ENCODE measurements around the gene STXBP3. TPM values are rescaled to one million over a fixed set of nuclear protein-coding genes. Genes with fewer than 3 reads are reported as not detected.

STXBP3 gene
- total RNA-seq, 1 experiment from 2014 or later, result 34.1 TPM

DNA sequence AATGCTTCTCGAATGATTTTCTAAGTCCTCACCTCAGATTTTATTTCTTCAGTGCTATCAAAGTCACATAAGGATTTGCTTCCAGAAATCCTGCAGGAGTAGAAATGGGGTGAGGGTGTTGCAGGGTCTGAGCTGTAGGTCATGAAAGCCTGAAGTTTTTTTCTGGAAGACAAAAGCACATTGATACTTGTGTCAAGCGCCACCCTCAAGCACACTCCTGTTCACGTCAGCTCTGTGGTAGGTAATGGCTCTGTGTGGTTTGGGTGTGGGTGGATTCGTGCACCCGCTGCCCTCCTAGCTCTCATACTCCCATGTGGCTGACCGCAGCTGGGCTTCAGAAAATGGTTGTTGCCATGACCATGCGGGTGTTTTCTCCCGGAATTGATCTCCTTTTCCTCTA lies 70.5 kb downstream of the STXBP3 start:
- Mint-ChIP-seq H3K9me3 (no peaks in the 10 kb centered on the region; a peak in 1 of 5 replicates), H3K4me1 (peaks cover 31 to 33% of the 10 kb centered on the region in 2 experiments), H3K36me3 (ENCODE audit: insufficient read depth in 1 of 3, low read depth in 3 of 3) (0 out of 7 replicates have a peak, but pooled peaks cover 0 to 3% (median 0%) of the 10 kb centered on the region in 3 experiments), H3K27ac (peak overlapping the region; percentile 74 to 82 (median 77); a peak in 6 of 7 replicates), H3K27me3 (ENCODE audit: low read depth) (no peaks in the 10 kb centered on the region), H3K4me3 (no peak overlapping the region)
- Histone ChIP-seq H2BK20ac (ENCODE audit: low read depth, low read length, poor library complexity, severe bottlenecking) (no peak overlapping the region), H3K56ac (ENCODE audit: insufficient read length, low read depth, low read length) (no peak overlapping the region), H2BK12ac (ENCODE audit: insufficient read length, low read depth, low read length) (peak overlapping the region; percentile 40), H4K91ac (ENCODE audit: insufficient read length, low read depth, low read length) (no peak overlapping the region), H2AFZ (ENCODE audit: low read length) (peak overlapping the region; percentile 83), H2AK5ac (ENCODE audit: insufficient read length, low read length) (no peak overlapping the region), H3K79me1 (ENCODE audit: insufficient read depth, low read depth, low read length, poor library complexity, severe bottlenecking) (no peaks in the 10 kb centered on the region), H3K27ac (ENCODE audit: insufficient read length, low read depth, low read length) (peak overlapping the region; percentile 29), H3K9me3 (ENCODE audit: control insufficient read depth, low read depth, low read length) (no peaks in the 10 kb centered on the region), H4K8ac (replicated peaks; ENCODE audit: insufficient read length, low read depth, low read length) (no peak overlapping the region), H3K4ac (ENCODE audit: low read depth, low read length) (no peak overlapping the region), H3K14ac (ENCODE audit: insufficient read depth, low read length) (peak overlapping the region; percentile 59), H2BK5ac (ENCODE audit: insufficient read length, low read length) (no peak overlapping the region), H3K9ac (ENCODE audit: extremely low read depth, insufficient read length, low read length) (no peak overlapping the region), H3K4me2 (ENCODE audit: insufficient read depth, insufficient read length, low read length) (no peak overlapping the region), H3K18ac (ENCODE audit: insufficient read length, low read depth, low read length) (peak overlapping the region; percentile 79), H3K27me3 (ENCODE audit: insufficient read depth, low read length) (no peaks in the 10 kb centered on the region), H3K23me2 (ENCODE audit: insufficient read length, low read depth, low read length, poor library complexity, severe bottlenecking) (no peaks in the 10 kb centered on the region), H3K4me1 (ENCODE audit: insufficient read depth, low read length) (no peaks in the 10 kb centered on the region; the same call in 1 of the 2 replicates), H4K5ac (ENCODE audit: insufficient read length, low read depth, low read length) (no peak overlapping the region), H3K79me2 (ENCODE audit: insufficient read depth, low read length) (no peaks in the 10 kb centered on the region), H2BK120ac (ENCODE audit: low read depth, low read length, poor library complexity, severe bottlenecking) (no peak overlapping the region), H2BK15ac (ENCODE audit: low read depth, low read length) (no peak overlapping the region), H3K23ac (ENCODE audit: insufficient read length, low read depth, low read length) (no peak overlapping the region), H3T11ph (ENCODE audit: low read length) (peak overlapping the region; percentile 86), H4K20me1 (ENCODE audit: control insufficient read depth, insufficient read depth, insufficient read length) (no peaks in the 10 kb centered on the region)
- TF ChIP-seq, protein P1, sequence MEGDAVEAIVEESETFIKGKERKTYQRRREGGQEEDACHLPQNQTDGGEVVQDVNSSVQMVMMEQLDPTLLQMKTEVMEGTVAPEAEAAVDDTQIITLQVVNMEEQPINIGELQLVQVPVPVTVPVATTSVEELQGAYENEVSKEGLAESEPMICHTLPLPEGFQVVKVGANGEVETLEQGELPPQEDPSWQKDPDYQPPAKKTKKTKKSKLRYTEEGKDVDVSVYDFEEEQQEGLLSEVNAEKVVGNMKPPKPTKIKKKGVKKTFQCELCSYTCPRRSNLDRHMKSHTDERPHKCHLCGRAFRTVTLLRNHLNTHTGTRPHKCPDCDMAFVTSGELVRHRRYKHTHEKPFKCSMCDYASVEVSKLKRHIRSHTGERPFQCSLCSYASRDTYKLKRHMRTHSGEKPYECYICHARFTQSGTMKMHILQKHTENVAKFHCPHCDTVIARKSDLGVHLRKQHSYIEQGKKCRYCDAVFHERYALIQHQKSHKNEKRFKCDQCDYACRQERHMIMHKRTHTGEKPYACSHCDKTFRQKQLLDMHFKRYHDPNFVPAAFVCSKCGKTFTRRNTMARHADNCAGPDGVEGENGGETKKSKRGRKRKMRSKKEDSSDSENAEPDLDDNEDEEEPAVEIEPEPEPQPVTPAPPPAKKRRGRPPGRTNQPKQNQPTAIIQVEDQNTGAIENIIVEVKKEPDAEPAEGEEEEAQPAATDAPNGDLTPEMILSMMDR (conservative IDR thresholded peaks at IDR 0.05), result no peak
- DNase-seq, result no peak
- WGBS (ENCODE audit: extremely low coverage, insufficient read length, low lambda C conversion rate), result no CpG with 5 or more reads among the region's 8 CpGs
